Naive thymus-derived CD4-positive, alpha-beta T cell (primary cell): ENCODE measurements around the gene SMARCA2. TPM values are rescaled to one million over a fixed set of nuclear protein-coding genes. Genes with fewer than 3 reads are reported as not detected.

ENCODE experiments used
- ATAC-seq: fragments of 150-1000 bp; cut with Tn5 transposase; 2 replicates; pipeline ENCODE4 v1.10.0; 2021; ENCODE audit warnings: mild to moderate bottlenecking, moderate library complexity
- CTCF ChIA-PET: fragments of 350-600 bp; sonication (Branson Sonifier 250); formaldehyde crosslinking; loops from one replicate; lab custom pipeline; 2021; ENCODE audit warnings: antibody characterized with exemption; lab: Charles Lee
- POLR2A ChIA-PET: fragments of 350-600 bp; sonication (Branson Sonifier 250); formaldehyde crosslinking; loops from one replicate; lab custom pipeline; 2021; ENCODE audit warnings: antibody characterized with exemption, inconsistent platforms; lab: Charles Lee
- DNase-seq, 9 donors: peaks; one replicate each; pipeline versions ENCODE4 v3.0.0 to v3.0.0-alpha.2; 2020 to 2022; ENCODE audit warnings: mixed read lengths in 1 of 9
- H3K27ac ChIP-seq: one replicate; pipeline ENCODE4 v1.7.0; 2013; ENCODE audit warnings: mild to moderate bottlenecking, low read depth, low read length, moderate library complexity
- H3K27me3 ChIP-seq, 2 donors: one replicate each; pipeline ENCODE4 v1.7.0; 2013; ENCODE audit warnings: low read length in 2 of 2, mild to moderate bottlenecking in 2 of 2, moderate library complexity in 2 of 2; ENCODE audit not compliant: control insufficient read depth in 2 of 2, insufficient read depth in 2 of 2
- H3K36me3 ChIP-seq, 3 experiments: 1 replicate in 2 of 3; 2 replicates in 1 of 3; pipeline ENCODE4 v1.7.0; 2013; ENCODE audit warnings: low read length in 3 of 3, mild to moderate bottlenecking in 3 of 3, moderate library complexity in 1 of 3; ENCODE audit not compliant: insufficient read depth in 3 of 3, control insufficient read depth in 2 of 3
- H3K4me1 ChIP-seq, 2 donors: one replicate each; pipeline ENCODE4 v1.7.0; 2013; ENCODE audit warnings: low read length in 2 of 2, mild to moderate bottlenecking in 2 of 2, moderate library complexity in 1 of 2; ENCODE audit not compliant: control insufficient read depth in 2 of 2, insufficient read depth in 2 of 2
- H3K4me3 ChIP-seq: 2 replicates; pipeline ENCODE4 v1.7.0; 2013; ENCODE audit warnings: mild to moderate bottlenecking, low read length
- H3K9me3 ChIP-seq, 3 experiments: 1 replicate in 2 of 3; 2 replicates in 1 of 3; pipeline ENCODE4 v1.7.0; 2013; ENCODE audit warnings: low read length in 3 of 3; ENCODE audit not compliant: control insufficient read depth in 2 of 3
- H3K27ac Mint-ChIP-seq, 9 donors: one replicate each; pipeline ENCODE4 v1.8.0; 2020 to 2022; ENCODE audit warnings: mixed read lengths in 9 of 9, mild to moderate bottlenecking in 8 of 9, moderate library complexity in 5 of 9, inconsistent platforms in 2 of 9
- H3K27me3 Mint-ChIP-seq, 5 donors: one replicate each; pipeline ENCODE4 v1.8.0; 2021 to 2022; ENCODE audit warnings: mixed read lengths in 5 of 5, mild to moderate bottlenecking in 1 of 5
- H3K36me3 Mint-ChIP-seq, 5 donors: one replicate each; pipeline ENCODE4 v1.8.0; 2020 to 2022; ENCODE audit warnings: mixed read lengths in 5 of 5, mild to moderate bottlenecking in 3 of 5, inconsistent platforms in 1 of 5
- H3K4me1 Mint-ChIP-seq, 7 donors: one replicate each; pipeline ENCODE4 v1.8.0; 2020 to 2022; ENCODE audit warnings: mixed read lengths in 7 of 7, mild to moderate bottlenecking in 3 of 7, inconsistent platforms in 1 of 7
- H3K4me3 Mint-ChIP-seq, 10 donors: one replicate each; pipeline ENCODE4 v1.8.0; 2020 to 2022; ENCODE audit warnings: mild to moderate bottlenecking in 10 of 10, mixed read lengths in 10 of 10, moderate library complexity in 6 of 10, inconsistent platforms in 2 of 10
- H3K9me3 Mint-ChIP-seq, 11 donors: one replicate each; pipeline ENCODE4 v1.8.0; 2020 to 2022; ENCODE audit warnings: mixed read lengths in 11 of 11, mild to moderate bottlenecking in 4 of 11, inconsistent platforms in 1 of 11, moderate library complexity in 1 of 11
- intact Hi-C, 2 donors: fragments of 100-400 bp; cut with micrococcal nuclease; formaldehyde crosslinking; loops; one replicate each; pipeline ENCODE4 v1.15.1; 2023
- polyA plus RNA-seq, 2 donors: library from polyadenylated mRNA; unstranded; fragments of 300-500 nt; fragmentation: Illumina TruSeq; gene quantifications; one replicate each; pipeline ENCODE4 v1.2.3, GENCODE V29; 2021
- total RNA-seq, 6 experiments: library from RNA in 5 of 6; stranded (reverse) in 5 of 6; gene quantifications; 1 replicate in 5 of 6; 2 replicates in 1 of 6; pipeline ENCODE4 v1.2.3 and lab custom pipeline; 2021 to 2026

SMARCA2 gene
- total and polyA plus RNA-seq, 7 experiments from 2014 or later, result 37.1 to 294 (median 256) TPM

GRCh38 chr9:2241461-2241835 is 226.3 kb downstream of the SMARCA2 start:
- peaks cover 0 to 4% of the 10 kb centered on the region in 2 donors for H3K27me3 ChIP-seq
- ATAC-seq (peak; percentile 18), DNase-seq (peak in 2 of 9 donors; percentile 2 to 22)
- H3K27ac ChIP-seq, result no peak overlapping the region
- no peaks in the 10 kb centered on the region for H3K4me1 ChIP-seq
- ChIA-PET POLR2A (no interaction called here), CTCF (no interaction called here)
- H3K9me3 Mint-ChIP-seq, result peaks cover 0 to 15% (median 4%) of the 10 kb centered on the region in 11 donors
- intact Hi-C loops, result loop anchor here in 1 of 2 donors (10.0 kb wide), 1 partner anchor 593 kb away; no protein-coding TSS in a partner anchor
- peaks cover 10 to 17% (median 17%) of the 10 kb centered on the region in 7 donors for H3K4me1 Mint-ChIP-seq
- no peaks in the 10 kb centered on the region for H3K36me3 ChIP-seq
- H3K4me3 ChIP-seq, result no peak overlapping the region
- H3K9me3 ChIP-seq, result no peaks in the 10 kb centered on the region
- peaks cover 13 to 31% (median 24%) of the 10 kb centered on the region in 5 donors for H3K27me3 Mint-ChIP-seq
- H3K36me3 Mint-ChIP-seq, result peaks cover 0 to 8% (median 4%) of the 10 kb centered on the region in 5 donors
- H3K4me3 Mint-ChIP-seq, result peak overlapping the region; percentile 69 to 90 (median 80)
- H3K27ac Mint-ChIP-seq, result no peak overlapping the region

- H3K9me3 ChIP-seq, result no peaks in the 10 kb centered on the region
- Mint-ChIP-seq H3K27me3 (peaks cover 13 to 31% (median 24%) of the 10 kb centered on the region in 5 donors), H3K36me3 (peaks cover 0 to 8% (median 4%) of the 10 kb centered on the region in 5 donors), H3K27ac (peak overlapping the region in 4 of 9 donors; percentile 17 to 50 (median 31)), H3K4me1 (peaks cover 10 to 17% (median 17%) of the 10 kb centered on the region in 7 donors), H3K4me3 (peak overlapping the region; percentile 69 to 90 (median 80)), H3K9me3 (peaks cover 0 to 19% (median 4%) of the 10 kb centered on the region in 11 donors)
- ChIA-PET CTCF (no interaction called here), POLR2A (interaction anchor here (0.6 kb wide), 1 partner anchor 505 kb away, joined by 3 read pairs; no protein-coding TSS in a partner anchor)
- DNase-seq (peak; percentile 20 to 77 (median 48)), ATAC-seq (peak; percentile 89)
- intact Hi-C loops, result loop anchor here in 1 of 2 donors (1.0 to 10.0 kb wide), 2 partner anchors 84 to 593 kb away; no protein-coding TSS in a partner anchor
- peak overlapping the region; percentile 43 for H3K4me3 ChIP-seq
- H3K27me3 ChIP-seq, result peaks cover 0 to 4% of the 10 kb centered on the region in 2 donors
- no peaks in the 10 kb centered on the region for H3K4me1 ChIP-seq
- H3K36me3 ChIP-seq, result no peaks in the 10 kb centered on the region
- no peak overlapping the region for H3K27ac ChIP-seq
These were observed 226.9 kb downstream of the SMARCA2 start for GRCh38 chr9:2241836-2242741.

DNA sequence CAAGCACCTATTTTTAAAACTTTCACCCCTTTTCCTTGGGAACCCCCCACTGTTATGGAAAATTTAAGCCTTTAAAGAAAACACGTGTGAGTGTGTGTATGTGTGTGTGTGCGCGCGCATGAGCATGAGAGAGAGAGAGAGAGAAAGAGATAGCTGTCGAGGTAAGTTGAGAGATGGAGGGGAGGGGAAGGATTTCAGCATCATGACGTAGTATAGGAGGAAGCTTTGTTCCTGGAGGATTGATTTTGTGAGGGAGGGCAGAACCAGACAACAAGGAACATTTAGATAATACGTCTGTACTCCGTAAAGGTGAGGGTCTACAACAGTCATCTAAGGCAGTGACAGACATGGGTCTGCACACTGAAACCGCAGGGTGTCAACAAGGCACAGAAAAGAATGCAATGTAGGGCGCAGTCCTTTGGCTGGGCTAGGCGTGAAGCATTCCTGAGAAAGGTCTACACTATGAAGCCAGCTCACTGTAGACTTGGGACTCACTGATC is 227.7 kb downstream of the SMARCA2 start:
- Mint-ChIP-seq H3K27ac (peak overlapping the region in 2 of 9 donors; percentile 6 to 78), H3K9me3 (peaks cover 0 to 21% (median 4%) of the 10 kb centered on the region in 11 donors), H3K27me3 (peaks cover 13 to 31% (median 24%) of the 10 kb centered on the region in 5 donors), H3K4me1 (peaks cover 10 to 17% (median 17%) of the 10 kb centered on the region in 7 donors), H3K36me3 (peaks cover 0 to 8% (median 4%) of the 10 kb centered on the region in 5 donors), H3K4me3 (peak overlapping the region; percentile 12 to 90 (median 70))
- H3K36me3 ChIP-seq, result no peaks in the 10 kb centered on the region
- ATAC-seq (no peak), DNase-seq (no peak)
- intact Hi-C loops, result loop anchor here in 1 of 2 donors (1.0 to 10.0 kb wide), 2 partner anchors 85 to 592 kb away; no protein-coding TSS in a partner anchor
- H3K27me3 ChIP-seq, result peaks cover 0 to 4% of the 10 kb centered on the region in 2 donors
- peak overlapping the region; percentile 43 for H3K4me3 ChIP-seq
- POLR2A ChIA-PET, result interaction anchor here (0.6 kb wide), 1 partner anchor 506 kb away, joined by 3 read pairs; no protein-coding TSS in a partner anchor
- H3K4me1 ChIP-seq, result no peaks in the 10 kb centered on the region
- no peaks in the 10 kb centered on the region for H3K9me3 ChIP-seq
- CTCF ChIA-PET, result no interaction called here
- no peak overlapping the region for H3K27ac ChIP-seq
